HFF-Myc (cell line): ENCODE results near the gene OR10A3.

Source experiments
- DNase-seq: peaks from one replicate; pipeline ENCODE4 v3.0.0-alpha.2; 2011; ENCODE audit warnings: low read depth; ENCODE audit errors: extremely low read depth
- H3K4me3 ChIP-seq: replicated peaks from 2 replicates; pipeline ENCODE4 v1.5.1; 2011; ENCODE audit warnings: low read depth, mild to moderate bottlenecking, control low read depth, low read length
- TF ChIP-seq, protein P1 (sequence below): IDR thresholded peaks from 2 replicates; pipeline ENCODE4 v1.5.1; 2012; ENCODE audit warnings: mild to moderate bottlenecking, low read depth, low read length, control low read depth; ENCODE audit errors: missing control alignments

The OR10A3 gene

DNA sequence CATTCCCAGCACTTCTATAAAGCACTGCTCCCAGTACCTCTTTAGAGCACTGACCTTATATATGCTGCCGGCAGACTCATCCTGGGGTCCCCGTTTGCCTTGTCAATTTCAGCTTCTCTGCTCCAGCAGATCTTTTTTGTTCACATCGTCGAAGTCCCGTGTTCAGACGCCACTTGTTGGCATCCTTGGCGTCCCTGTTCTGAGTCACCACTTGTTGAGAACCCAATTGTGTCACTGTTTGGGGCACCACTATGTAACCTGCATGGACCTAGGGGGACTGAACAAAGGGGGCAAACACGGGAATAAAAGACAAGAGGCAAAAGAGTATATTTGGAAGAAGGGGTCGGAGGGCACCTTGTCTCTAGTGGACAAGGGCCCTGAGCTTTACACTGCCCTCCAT, 36.0 kb downstream of the OR10A3 start:
- no peak overlapping the region for H3K4me3 ChIP-seq
- TF ChIP-seq, protein P1, sequence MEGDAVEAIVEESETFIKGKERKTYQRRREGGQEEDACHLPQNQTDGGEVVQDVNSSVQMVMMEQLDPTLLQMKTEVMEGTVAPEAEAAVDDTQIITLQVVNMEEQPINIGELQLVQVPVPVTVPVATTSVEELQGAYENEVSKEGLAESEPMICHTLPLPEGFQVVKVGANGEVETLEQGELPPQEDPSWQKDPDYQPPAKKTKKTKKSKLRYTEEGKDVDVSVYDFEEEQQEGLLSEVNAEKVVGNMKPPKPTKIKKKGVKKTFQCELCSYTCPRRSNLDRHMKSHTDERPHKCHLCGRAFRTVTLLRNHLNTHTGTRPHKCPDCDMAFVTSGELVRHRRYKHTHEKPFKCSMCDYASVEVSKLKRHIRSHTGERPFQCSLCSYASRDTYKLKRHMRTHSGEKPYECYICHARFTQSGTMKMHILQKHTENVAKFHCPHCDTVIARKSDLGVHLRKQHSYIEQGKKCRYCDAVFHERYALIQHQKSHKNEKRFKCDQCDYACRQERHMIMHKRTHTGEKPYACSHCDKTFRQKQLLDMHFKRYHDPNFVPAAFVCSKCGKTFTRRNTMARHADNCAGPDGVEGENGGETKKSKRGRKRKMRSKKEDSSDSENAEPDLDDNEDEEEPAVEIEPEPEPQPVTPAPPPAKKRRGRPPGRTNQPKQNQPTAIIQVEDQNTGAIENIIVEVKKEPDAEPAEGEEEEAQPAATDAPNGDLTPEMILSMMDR = no peak
- no peak for DNase-seq

GRCh38 chr11:7904917-7905316, 36.6 kb downstream of the OR10A3 start:
- no peak for DNase-seq
- TF ChIP-seq, protein P1 = peak; percentile 13
- H3K4me3 ChIP-seq = no peak overlapping the region

DNA sequence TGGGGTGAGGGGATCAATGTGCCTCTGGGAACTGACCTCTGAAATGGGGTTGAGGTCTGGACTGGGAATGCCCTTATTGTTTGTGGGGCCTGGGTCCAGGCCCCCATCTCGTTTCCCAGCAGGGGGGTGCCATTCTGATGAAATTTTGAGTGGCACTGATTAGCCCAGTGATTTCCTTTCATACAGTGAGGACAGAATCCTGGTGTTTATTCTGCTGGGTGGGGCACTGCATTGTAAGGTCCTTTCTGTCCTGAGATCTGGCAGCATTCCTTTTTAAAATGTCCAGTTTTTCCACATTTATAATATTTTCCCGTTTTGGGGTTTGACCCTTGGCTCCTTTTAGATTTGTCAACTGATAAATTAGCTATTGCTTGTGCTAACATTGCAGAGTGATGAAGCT, 37.6 kb downstream of the OR10A3 start:
- TF ChIP-seq, protein P1 = no peak
- DNase-seq = no peak
- H3K4me3 ChIP-seq = no peak overlapping the region

DNA sequence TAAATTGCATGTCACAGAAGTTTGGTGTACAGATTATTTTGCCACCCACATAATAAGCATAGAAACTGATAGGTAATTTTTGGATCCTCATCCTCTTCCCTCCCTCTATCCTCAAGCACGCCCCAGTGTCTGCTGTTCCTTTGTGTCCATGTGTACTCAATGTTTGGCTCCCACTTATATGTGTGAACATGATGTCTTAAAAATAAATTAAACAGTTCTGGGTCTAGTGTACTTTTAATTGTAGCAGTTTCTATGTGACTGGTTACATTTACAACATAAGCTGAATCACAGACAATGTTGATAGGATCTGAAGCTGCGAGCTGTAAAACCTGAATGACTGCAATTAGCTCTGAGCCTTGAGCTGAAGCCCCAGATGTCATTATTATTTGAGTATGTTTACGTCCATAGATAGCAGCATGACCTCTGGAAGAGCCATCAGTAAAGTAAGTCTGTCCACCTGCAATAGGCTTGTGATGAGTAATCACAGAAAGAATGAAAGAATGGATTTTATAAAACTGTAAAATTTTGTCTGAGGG, 40.1 kb downstream of the OR10A3 start:
- DNase-seq = no peak
- TF ChIP-seq, protein P1 = no peak
- no peak overlapping the region for H3K4me3 ChIP-seq

- DNase-seq = no peak
- TF ChIP-seq, protein P1 = no peak
These were observed 40.8 kb downstream of the OR10A3 start for GRCh38 chr11:7900686-7901085.

DNA sequence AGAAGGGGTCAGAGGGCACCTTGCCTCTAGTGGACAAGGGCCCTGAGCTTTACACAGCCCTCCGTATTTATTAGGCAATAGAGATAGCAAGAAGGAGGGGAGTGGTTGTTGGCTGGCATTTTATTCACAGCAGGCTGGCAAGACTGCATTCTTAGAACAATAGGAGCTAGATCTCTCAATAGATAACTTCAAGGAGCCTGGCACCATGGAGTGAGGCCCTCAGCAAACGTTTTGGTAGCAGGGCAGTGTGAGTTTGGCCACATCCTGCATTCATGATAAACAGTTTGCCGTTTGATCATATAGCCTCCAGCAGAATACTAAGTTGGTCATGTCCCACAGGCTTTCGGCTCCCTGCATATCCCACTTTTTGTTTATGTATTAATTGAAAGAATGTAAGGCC, 42.1 kb downstream of the OR10A3 start:
- DNase-seq = no peak
- H3K4me3 ChIP-seq = no peak overlapping the region
- TF ChIP-seq, protein P1 = no peak

More at GRCh38 chr11:7900686-7901085, 40.8 kb downstream of the OR10A3 start:
- no peak overlapping the region for H3K4me3 ChIP-seq
